ENCODE data around the gene HTR3D.
"Not testable (repeated sequence)": the region's sequence is repeated elsewhere in the genome, so short reads cannot be mapped to it uniquely, and the experiment has no call there.

HTR3D gene

DNA sequence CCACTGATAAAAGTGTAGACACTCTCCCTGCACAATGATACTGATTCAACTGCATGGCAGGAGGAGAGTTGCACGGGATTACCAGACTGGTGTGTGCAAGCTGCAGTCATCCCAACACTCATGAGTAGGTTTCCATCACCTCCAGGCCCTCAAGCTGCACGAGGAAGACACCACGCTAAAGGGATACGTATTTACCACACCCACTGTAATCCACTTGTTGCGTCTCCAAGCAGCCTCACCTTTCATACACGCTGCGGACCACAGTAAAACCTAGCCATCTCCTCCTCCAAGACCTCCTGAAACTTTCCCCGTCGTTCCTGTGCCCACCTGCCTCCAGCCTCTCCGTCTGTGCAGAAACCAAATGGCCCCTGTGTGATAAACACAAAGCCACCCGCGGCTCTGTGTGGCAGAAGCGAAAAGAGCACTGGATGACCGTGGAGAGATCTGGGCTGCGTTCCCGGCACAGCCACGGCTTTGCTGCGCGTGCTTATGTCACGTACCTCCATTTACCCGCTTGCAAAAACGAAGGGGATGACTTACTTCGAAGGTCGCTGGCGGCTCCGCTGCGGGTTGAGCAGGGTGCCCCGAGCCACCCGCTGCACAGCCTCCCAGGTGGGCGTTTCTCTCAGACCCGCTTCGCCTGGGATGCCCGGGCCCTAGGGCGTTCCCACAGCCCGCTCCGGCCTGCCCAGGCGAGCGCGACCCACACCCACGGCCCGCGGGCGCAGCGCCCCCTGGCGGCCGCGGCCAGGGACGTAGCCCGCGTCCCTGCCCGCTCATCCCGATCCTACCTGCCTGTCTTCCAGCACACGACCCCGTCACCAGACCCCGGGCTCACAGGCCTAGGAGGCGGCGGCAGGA, 14.5 kb upstream of the HTR3D start:
- peak; percentile 49 for DNase-seq

DNA sequence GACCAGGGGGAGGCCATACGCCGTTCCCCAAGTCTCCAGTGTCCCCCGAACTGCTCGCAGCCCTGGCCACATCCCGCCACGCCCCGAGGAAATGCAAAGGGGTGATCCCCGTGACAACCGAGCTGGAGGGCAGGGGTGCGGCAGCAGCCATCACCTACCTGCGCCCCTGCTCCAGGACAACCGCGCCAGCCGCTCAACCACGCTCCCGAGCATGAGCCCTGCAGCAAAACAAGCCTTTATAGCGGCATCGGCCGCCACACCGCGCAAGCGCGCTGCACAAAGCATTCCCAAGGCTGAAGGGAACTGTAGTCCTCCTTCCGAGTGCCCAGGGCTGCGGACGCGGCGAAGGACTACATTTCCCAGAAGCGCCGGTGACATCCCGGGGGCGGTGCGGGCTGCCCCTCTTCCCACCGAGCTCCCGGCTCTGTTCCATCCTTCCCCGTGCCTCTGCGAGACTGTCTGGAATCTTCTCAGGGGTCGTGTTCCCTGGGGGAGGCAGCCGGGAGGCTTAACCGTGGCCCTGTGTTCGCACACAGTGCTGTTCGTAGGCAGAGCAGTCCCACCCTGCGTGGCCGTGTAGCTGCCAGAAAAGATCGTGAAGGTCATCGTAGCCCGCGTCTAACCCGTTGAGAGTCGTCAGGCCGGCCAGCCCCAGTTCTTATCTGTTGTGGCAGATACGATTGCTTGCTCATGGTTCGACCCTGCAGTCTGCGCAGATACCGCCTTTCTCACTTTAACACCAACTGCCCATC, 13.7 kb upstream of the HTR3D start, which contains the start of gene ABCC5:
Gene ABCC5 (minus strand): TSS at position 213 of the 752 bp plus-strand sequence. CDS start 3,492 bp downstream, outside the sequence.
- peak; percentile 89 for DNase-seq

DNA sequence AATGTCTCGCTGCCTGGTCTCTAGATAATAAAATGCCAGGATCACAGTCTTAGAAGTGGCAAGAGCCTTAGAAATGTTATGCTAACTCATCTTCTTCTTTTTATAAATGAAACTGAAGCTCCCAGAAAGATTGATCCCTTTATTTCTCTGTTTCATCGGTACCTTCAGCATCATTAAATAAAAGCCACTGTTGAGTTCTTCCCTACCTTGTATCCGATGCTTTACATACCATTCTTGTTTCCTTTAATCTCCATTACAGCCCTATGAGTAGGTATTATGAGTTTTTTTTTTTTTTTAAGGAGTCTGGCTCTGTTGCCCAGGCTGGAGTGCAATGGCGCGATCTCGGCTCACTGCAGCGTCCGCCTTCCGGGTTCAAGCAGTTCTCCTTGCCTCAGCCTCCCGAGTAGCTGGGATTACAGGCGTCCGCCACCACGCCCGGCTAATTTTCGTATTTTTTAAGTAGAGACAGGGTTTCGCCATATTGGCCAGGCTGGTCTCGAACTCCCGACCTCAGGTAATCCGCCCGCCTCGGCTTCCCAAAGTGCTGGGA, 13.0 kb upstream of the HTR3D start:
- no peak for DNase-seq

DNA sequence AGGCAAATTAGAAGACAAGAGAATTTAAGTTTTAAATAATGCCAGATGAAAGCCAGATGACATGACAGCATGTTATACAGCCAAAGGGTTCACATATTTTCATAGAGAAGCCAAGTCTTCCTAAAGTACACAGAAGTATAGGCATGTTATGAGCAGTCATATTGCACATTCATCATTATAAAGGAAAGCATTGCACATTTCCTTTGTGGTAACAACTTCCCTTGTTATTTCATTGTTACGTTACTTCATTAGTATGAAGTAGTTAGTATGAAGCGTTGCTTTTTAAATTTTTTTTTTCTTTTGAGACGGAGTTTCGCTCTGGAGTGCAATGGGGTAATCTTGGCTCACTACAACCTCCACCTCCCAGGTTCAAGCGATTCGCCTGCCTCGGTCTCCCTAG, 9.2 kb upstream of the HTR3D start:
- DNase-seq: no peak

DNA sequence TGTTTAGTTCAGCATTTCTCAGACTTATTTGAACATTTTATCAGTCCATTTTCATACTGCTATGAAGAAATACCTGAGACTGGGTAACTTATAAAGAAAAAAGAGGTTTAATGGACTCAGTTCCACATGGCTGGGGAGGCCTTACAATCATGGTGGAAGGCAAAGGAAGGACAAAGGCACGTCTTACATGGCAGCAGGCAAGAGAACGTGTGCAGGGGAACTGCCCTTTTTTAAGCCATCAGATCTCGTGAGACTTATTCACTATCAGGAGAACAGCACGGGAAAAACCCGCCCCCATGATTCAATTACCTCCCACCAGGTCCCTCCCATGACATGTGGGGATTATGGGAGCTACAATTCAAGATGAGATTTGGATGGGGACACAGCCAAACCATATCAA, 6.3 kb upstream of the HTR3D start:
- DNase-seq: not testable (repeated sequence)

DNA sequence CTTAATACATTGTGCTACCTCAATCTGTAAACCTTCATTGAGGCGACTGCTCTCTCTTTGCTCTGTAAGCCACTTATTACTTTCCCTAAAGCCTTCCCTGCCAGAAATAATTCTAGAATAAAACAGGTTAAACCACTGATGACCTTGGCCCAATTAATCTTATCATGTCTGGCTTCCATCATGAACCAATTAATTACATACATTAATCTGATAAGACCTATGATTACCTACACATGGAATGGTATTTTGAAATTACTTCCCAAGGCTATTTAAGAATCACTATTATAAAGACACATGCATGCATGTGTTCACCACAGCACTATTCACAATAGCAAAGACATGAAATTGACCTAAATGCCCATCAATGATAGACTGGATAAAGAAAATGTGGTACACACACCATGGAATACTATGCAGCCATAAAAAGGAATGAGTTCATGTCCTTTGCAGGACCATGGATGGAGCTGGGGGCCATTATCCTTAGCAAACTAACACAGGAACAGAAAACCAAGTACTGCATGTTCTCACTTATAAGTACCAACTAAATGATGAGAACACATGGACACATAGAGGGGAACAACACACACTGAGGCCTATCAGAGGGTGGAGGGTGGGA, 3.2 kb upstream of the HTR3D start:
- not testable (repeated sequence) for DNase-seq

DNA sequence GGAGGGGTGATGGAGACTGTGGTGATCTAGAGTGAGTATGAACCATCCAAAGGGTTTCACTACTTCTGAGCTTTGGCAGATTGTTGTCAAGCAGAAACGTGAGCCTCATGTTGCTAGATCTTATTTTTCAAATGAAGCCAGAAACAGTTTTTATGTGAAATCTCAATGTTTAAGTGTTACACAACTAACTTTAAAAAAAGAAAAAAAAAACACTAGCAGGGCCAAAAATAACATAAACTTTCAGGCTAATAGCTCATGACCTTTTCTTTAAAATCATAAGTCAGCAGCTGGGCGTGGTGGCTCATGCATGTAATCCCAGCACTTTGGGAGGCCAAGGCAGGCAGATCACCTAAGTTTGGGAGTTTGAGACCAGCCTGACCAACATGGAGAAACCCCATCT, 2.1 kb upstream of the HTR3D start:
- DNase-seq: no peak

DNA sequence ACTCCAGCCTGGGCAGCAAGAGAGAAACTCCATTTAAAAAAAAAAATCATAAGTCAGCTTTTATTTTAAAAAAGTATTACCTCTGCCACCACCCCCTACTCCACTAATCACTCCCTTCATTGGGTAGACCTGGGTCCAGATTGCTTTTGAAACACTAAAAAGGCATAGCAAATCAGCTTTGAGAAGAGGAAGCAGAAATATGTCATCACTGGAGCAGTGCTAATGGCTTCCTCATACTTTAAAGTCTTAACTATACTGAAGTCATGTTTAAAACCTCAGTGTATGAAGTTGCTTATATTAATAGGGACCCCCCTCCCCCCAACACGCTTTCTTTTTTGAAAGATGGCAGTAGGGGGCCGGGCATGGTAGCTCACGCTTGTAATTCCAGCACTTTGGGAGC, 1.0 kb upstream of the HTR3D start:
- no peak for DNase-seq

DNA sequence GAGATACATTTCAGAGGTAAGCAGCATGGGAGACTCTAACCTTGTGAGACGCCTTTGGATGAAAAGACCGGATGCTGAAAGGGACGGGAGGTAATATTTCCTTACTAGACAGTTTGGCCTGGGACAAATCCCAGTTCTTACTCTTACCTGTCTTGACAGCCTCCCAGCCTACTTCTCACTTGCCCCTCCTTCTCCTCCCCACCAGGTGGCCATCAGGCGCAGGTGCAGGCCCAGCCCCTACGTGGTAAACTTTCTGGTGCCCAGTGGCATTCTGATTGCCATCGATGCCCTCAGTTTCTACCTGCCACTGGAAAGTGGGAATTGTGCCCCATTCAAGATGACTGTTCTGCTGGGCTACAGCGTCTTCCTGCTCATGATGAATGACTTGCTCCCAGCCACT, 6.3 kb downstream of the HTR3D start:
- DNase-seq: no peak

DNA sequence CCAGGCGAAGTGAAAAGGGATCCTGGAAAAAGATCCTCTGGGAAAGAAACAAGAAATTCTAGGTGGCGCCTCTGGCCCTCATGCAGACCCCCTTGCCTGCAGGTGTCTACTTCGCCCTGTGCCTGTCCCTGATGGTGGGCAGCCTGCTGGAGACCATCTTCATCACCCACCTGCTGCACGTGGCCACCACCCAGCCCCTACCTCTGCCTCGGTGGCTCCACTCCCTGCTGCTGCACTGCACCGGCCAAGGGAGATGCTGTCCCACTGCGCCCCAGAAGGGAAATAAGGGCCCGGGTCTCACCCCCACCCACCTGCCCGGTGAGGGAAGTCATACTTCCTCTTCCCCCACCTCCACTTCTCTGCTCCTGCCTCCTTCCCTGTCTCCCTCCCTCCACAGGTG, 6.8 kb downstream of the HTR3D start:
- DNase-seq: not testable (repeated sequence)

DNA sequence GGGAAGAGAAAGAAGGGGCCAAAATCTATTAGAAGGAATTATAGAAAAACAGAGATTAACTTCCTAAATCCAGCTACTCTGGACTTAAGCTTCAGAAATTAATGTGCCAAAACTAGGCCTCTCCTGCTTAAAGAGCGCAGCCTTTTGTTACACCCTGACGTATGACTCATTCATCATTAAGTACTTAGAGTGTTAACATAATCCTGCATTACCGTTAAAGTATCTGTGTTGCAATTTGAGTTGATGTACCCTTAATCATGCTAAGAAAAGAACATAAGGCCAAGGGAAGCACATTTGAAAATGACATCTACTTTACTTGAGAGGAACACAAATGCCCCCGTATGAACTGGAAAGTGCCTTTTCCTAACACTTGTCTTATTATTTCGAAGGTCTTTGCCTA, 7.9 kb downstream of the HTR3D start:
- no peak for DNase-seq

DNA sequence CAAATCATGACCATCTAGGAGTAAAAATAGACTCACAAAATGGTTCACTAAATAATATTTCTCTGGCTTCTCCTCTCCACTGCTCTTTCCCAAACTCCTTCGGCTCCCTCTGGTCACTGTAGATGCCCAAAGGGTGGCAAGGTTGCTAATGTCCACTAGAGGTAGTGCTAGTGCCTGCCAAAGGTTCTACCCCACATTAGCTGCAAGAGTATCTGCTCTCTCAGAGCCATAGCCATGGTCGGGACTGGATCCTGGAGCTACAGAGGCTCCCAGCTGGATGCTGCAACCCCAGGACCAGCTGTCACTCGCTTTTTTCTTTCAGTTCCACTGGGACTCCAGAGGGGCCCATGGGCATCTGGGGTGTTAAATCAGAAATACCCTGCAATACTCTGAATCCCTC, 8.5 kb downstream of the HTR3D start:
- no peak for DNase-seq

DNA sequence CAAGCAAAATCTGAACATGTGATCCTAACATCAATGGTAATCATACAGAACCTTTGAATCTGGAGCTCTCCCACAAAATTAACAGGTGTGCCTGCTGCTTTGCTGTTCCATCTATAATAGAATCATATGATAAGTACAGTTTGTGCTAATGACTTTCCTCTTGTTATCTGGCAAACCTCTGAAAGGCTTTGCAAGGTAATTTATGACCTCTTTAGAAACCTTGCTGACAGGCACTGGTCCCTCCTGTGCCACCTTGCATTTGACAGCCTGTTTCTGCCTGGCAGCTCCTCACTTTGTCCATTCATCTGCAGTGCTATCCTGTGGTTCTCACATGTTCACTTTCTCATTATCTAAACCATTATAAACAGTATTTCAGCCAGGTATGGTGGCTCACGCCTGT, 11.1 kb downstream of the HTR3D start:
- DNase-seq: no peak

DNA sequence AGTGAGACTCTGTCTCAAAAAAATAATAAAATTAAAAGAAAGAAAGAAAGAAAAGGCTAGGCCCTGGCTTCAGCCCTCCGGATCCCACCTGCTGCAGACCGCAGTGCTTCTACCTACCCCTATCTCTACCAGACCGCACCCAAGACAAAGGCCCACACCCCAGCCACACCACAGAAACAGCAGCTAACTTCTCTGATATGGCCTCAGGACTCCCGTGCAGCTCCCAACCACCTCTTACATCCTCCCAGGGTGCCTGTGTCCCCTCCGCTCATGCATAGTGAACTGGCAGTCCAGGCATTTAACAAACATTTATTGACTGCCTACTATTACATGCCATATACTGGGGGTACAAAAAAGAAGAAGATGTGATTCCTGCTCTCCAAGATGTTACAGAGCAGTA, 14.5 kb downstream of the HTR3D start:
- DNase-seq: no peak

DNA sequence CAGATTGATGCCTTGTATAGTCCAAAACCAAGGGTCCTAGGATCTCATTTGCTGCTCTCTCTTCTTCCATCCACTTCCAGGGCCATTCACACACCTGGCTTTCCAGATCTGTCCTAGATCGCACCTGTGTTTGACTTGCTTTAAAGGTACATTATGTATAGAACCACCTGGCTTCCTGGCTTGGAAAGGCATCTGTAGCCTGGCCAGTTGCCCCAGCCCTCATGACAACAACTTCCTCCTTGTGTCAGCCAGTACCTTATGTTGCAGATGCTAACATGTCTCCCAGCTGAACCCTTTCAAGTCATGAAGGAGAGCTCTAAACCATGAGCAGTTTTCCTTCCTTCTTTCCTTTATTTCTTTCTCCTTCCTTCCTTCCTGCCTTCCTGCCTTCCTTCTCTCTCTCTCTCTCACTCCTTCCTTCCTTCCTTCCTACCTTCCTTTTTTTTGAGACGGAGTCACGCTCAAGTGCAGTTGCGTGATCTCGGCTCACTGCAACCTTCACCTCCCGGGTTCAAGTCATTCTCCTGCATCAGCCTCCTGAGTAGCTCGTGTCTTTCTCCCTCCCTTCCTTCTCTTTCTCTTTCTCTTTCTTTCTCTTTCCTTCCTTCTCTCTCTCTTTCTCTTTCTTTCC, 18.8 kb downstream of the HTR3D start:
- no peak for DNase-seq

DNA sequence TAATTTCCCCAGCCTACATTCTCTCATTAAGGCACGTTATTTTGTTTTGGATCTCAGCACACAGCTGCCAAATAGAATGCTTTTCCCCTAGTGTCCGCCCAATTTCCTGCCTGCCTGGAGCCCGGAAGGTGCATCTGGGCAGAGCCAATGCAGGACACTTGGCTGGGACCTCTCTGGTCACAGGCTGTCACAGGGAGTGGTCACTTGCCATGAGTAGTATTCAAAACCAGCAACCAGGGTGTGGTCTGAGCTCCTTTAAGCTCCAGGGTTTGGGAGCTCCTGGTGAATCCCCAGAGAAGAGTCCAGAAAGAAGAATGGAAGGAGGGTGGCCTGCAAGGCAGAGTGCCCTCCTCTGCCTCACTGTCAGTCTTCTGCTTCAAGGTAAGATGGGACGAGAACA, 21.2 kb downstream of the HTR3D start, which contains the start of gene HTR3C:
Gene HTR3C (plus strand): TSS at position 281 of the 400 bp plus-strand sequence. CDS start 34 bp downstream, at position 315.
- DNase-seq: no peak

DNA sequence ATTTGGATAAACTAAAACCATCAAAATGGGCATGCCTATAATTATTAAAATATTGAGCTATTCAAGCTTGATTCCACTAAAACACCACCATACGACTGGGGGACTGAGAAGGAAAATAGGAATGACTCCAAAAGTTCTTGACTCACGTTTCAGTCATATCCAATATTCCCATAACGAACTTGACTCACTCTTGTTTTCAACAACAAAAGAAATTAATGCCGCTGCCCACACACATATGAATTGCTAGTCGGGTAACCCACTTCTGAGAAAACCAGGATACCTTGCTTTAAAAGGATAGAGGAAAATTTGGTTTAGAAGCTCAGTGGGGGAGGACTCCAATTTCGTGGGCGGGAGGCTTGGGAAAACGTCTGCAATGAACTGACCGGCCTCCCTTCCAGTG, 26.5 kb downstream of the HTR3D start:
- no peak for DNase-seq

DNA sequence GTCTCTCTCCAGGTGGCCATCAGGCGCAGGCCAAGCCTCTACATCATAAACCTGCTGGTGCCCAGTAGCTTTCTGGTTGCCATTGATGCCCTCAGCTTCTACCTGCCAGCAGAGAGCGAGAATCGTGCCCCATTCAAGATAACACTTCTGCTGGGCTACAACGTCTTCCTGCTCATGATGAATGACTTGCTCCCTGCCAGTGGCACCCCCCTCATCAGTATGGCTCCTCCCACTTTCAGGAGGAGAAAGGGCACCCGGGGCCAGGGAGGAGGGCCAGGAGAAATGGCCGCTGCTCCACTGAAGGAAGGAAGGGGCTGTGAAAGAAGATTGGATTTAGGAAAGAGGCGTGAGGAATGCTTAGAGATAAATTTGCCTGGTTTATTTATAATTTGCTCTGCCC, 27.9 kb downstream of the HTR3D start:
- no peak for DNase-seq

DNA sequence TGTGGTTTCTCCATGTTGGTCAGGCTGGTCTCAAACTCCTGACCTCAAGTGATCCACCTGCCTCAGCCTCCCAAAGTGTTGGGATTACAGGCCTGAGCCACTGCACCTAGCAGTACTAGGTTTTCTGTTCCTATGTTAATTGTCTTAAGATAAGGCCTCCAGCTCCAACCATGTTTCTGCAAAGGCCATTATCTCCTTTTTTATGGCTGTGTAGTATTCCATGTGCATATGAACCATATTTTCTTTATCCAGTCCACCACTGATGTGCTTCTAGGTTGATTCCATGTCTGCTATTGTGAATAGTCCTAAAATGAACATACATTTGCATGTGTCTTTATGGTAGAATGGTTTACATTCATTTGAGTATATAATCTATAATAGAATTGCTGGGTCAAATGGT, 31.1 kb downstream of the HTR3D start:
- no peak for DNase-seq

DNA sequence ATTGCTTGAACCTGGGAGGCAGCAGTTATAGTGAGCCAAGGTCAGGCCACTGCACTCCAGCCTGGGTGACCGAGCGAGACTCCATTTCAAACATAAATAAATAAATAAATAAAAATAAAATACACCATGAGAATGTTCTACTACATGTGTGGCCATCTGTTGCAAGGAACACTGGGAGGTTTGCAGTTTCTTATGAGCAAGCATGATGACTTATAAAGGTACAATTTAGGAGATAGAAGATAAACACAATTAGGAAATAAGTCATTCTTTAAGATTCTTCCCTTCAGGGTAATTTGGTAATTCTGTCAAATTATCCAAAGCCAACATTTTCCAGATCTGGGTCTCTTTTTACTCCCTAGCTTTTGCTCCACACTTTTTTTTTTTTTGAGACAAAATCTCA, 34.7 kb downstream of the HTR3D start:
- DNase-seq: no peak

DNA sequence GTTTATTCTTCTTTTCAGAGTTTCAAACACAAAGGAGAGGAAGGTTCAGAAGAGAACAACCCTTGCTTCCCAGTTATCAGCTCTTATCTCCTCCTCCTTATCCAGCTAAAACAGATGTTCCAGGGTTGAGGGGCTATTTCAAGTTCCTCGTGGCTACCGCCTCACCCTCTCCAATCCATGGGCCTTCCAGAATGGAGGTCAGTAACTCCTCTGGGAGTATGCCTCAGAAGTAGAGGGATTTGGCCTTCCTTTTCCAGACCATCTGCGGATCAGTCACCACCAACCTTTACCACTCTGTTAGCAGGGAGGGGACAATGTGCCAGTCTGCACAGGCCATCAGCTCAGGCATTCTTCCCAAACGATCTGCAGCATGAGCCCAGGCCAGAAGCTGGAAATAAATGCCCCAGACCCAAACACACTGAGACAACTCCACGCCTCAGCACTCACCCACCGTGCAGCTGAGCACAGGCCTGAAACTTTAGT, 36.1 kb downstream of the HTR3D start:
- DNase-seq: no peak

DNA sequence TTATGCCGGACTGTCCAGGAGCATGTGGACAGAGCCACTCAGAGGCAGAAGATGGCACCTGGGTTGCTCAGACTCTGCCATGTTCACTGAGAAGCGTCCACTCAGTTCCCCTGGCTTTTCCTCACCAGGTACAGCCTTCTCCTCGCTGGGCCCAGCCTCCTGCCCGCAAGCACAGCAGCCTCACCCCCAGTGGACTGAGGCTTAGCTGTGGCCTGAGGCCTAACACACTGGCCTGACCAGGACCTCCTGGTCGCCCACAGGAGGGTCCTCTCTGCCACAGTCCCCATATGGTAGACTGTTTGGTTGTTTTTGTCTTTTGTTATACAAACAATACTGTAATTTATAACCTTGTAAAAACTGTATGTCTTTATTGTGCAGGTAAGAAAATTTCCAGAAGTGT, 36.8 kb downstream of the HTR3D start:
- no peak for DNase-seq

DNA sequence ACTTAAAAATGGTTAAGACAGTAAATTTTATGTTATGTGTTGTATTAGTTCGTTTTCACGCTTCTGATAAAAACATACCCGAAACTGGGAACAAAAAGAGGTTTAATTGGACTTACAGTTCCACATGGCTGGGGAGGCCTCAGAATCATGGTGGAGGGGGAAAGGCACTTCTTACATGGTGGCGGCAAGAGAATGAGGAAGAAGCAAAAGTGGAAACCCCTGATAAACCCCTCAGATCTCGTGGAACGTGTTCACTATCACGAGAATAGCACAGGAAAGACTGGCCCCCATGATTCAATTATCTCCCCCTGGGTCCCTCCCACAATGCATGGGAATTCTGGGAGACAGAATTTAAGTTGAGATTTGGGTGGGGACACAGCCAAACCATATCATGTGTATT, 39.6 kb downstream of the HTR3D start:
- not testable (repeated sequence) for DNase-seq

Measured in GOT3 (cell line).